ENCODE data around the gene ARHGAP4.

ARHGAP4 gene

GRCh38 chrX:153961292-153961691, 35.2 kb upstream of the ARHGAP4 start:
- Histone ChIP-seq H2AFZ (ENCODE audit: low read length) (no peak overlapping the region), H3K36me3 (ENCODE audit: insufficient read depth, low read length) (peaks cover 92% of the 10 kb centered on the region), H3K9me2 (ENCODE audit: low read depth, low read length) (no peaks in the 10 kb centered on the region)

GRCh38 chrX:153960786-153961185, 34.7 kb upstream of the ARHGAP4 start:
- H4K20me1 ChIP-seq (ENCODE audit: insufficient read depth, low read length) = no peaks in the 10 kb centered on the region
- H3K9me3 ChIP-seq (ENCODE audit: low read length) = no peaks in the 10 kb centered on the region
- no peak overlapping the region for H3K4me2 ChIP-seq (ENCODE audit: low read length)
- H3K9me2 ChIP-seq (ENCODE audit: low read depth, low read length) = no peaks in the 10 kb centered on the region
- H3K36me3 ChIP-seq (ENCODE audit: insufficient read depth, low read length) = peaks cover 95% of the 10 kb centered on the region
- no peak overlapping the region for H2AFZ ChIP-seq (ENCODE audit: low read length)
- peaks cover 4% of the 10 kb centered on the region for H3K4me1 ChIP-seq (ENCODE audit: insufficient read depth, low read length, severe bottlenecking)
- no peak overlapping the region for H3K27ac ChIP-seq (ENCODE audit: low read depth, low read length, poor library complexity, severe bottlenecking)
- peaks cover 12% of the 10 kb centered on the region for H3K79me2 ChIP-seq (ENCODE audit: insufficient read depth, low read length)
- no peak for TF ChIP-seq CTCF (IDR thresholded peaks at IDR 0.05; ENCODE audit: low read length)
- no peak for TF ChIP-seq EZH2 (IDR thresholded peaks at IDR 0.05; ENCODE audit: borderline replicate concordance, low read length)
- H3K9ac ChIP-seq (ENCODE audit: low read length) = no peak overlapping the region
- H3F3A ChIP-seq (ENCODE audit: insufficient read depth, low read length) = no peaks in the 10 kb centered on the region
- no peak overlapping the region for H3K4me3 ChIP-seq (ENCODE audit: low read depth, low read length, poor library complexity, severe bottlenecking)
- no peaks in the 10 kb centered on the region for H3K27me3 ChIP-seq (ENCODE audit: insufficient read depth, low read length)

More at GRCh38 chrX:153961292-153961691, 35.2 kb upstream of the ARHGAP4 start:
- Histone ChIP-seq H3K9ac (ENCODE audit: low read length) (no peak overlapping the region), H3K4me2 (ENCODE audit: low read length) (no peak overlapping the region), H3K4me3 (ENCODE audit: low read depth, low read length, poor library complexity, severe bottlenecking) (no peak overlapping the region), H3F3A (ENCODE audit: insufficient read depth, low read length) (no peaks in the 10 kb centered on the region), H3K4me1 (ENCODE audit: insufficient read depth, low read length, severe bottlenecking) (peaks cover 9% of the 10 kb centered on the region), H4K20me1 (ENCODE audit: insufficient read depth, low read length) (no peaks in the 10 kb centered on the region), H3K27ac (ENCODE audit: low read depth, low read length, poor library complexity, severe bottlenecking) (no peak overlapping the region), H3K9me3 (ENCODE audit: low read length) (no peaks in the 10 kb centered on the region), H3K27me3 (ENCODE audit: insufficient read depth, low read length) (no peaks in the 10 kb centered on the region), H3K79me2 (ENCODE audit: insufficient read depth, low read length) (peaks cover 17% of the 10 kb centered on the region)
- TF ChIP-seq CTCF (IDR thresholded peaks at IDR 0.05; ENCODE audit: low read length) (no peak), EZH2 (IDR thresholded peaks at IDR 0.05; ENCODE audit: borderline replicate concordance, low read length) (no peak)

- no peaks in the 10 kb centered on the region for H3K9me2 ChIP-seq (ENCODE audit: low read depth, low read length)
- peaks cover 98% of the 10 kb centered on the region for H3K36me3 ChIP-seq (ENCODE audit: insufficient read depth, low read length)
- TF ChIP-seq CTCF (IDR thresholded peaks at IDR 0.05; ENCODE audit: low read length) (no peak), EZH2 (IDR thresholded peaks at IDR 0.05; ENCODE audit: borderline replicate concordance, low read length) (no peak)
- no peak overlapping the region for H3K4me3 ChIP-seq (ENCODE audit: low read depth, low read length, poor library complexity, severe bottlenecking)
- no peak overlapping the region for H2AFZ ChIP-seq (ENCODE audit: low read length)
- H3K27me3 ChIP-seq (ENCODE audit: insufficient read depth, low read length) = no peaks in the 10 kb centered on the region
- H3K27ac ChIP-seq (ENCODE audit: low read depth, low read length, poor library complexity, severe bottlenecking) = no peak overlapping the region
- H3K79me2 ChIP-seq (ENCODE audit: insufficient read depth, low read length) = peaks cover 6% of the 10 kb centered on the region
- no peaks in the 10 kb centered on the region for H4K20me1 ChIP-seq (ENCODE audit: insufficient read depth, low read length)
- H3K4me1 ChIP-seq (ENCODE audit: insufficient read depth, low read length, severe bottlenecking) = no peaks in the 10 kb centered on the region
- no peak overlapping the region for H3K4me2 ChIP-seq (ENCODE audit: low read length)
- H3K9me3 ChIP-seq (ENCODE audit: low read length) = no peaks in the 10 kb centered on the region
- no peak overlapping the region for H3K9ac ChIP-seq (ENCODE audit: low read length)
- H3F3A ChIP-seq (ENCODE audit: insufficient read depth, low read length) = no peaks in the 10 kb centered on the region
Measured at GRCh38 chrX:153960077-153960476, 34.0 kb upstream of the ARHGAP4 start.
